ENCODE data around the gene LGR6.

- TF ChIP-seq, protein P1, sequence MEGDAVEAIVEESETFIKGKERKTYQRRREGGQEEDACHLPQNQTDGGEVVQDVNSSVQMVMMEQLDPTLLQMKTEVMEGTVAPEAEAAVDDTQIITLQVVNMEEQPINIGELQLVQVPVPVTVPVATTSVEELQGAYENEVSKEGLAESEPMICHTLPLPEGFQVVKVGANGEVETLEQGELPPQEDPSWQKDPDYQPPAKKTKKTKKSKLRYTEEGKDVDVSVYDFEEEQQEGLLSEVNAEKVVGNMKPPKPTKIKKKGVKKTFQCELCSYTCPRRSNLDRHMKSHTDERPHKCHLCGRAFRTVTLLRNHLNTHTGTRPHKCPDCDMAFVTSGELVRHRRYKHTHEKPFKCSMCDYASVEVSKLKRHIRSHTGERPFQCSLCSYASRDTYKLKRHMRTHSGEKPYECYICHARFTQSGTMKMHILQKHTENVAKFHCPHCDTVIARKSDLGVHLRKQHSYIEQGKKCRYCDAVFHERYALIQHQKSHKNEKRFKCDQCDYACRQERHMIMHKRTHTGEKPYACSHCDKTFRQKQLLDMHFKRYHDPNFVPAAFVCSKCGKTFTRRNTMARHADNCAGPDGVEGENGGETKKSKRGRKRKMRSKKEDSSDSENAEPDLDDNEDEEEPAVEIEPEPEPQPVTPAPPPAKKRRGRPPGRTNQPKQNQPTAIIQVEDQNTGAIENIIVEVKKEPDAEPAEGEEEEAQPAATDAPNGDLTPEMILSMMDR (conservative IDR thresholded peaks at IDR 0.05; ENCODE audit: low read length): no peak
- no peak for TF ChIP-seq EZH2phosphoT487 (IDR thresholded peaks at IDR 0.05; ENCODE audit: borderline replicate concordance)
These were observed 173.7 kb downstream of the LGR6 start for GRCh38 chr1:202367271-202367670.

Measured in Loucy (cell line).